Femur (tissue), 1 donor: ENCODE data around the gene PCDHAC2.

Experiments used
- DNase-seq: peaks from one replicate; pipeline ENCODE4 v3.0.0-alpha.2; 2017

Gene PCDHAC2

DNA sequence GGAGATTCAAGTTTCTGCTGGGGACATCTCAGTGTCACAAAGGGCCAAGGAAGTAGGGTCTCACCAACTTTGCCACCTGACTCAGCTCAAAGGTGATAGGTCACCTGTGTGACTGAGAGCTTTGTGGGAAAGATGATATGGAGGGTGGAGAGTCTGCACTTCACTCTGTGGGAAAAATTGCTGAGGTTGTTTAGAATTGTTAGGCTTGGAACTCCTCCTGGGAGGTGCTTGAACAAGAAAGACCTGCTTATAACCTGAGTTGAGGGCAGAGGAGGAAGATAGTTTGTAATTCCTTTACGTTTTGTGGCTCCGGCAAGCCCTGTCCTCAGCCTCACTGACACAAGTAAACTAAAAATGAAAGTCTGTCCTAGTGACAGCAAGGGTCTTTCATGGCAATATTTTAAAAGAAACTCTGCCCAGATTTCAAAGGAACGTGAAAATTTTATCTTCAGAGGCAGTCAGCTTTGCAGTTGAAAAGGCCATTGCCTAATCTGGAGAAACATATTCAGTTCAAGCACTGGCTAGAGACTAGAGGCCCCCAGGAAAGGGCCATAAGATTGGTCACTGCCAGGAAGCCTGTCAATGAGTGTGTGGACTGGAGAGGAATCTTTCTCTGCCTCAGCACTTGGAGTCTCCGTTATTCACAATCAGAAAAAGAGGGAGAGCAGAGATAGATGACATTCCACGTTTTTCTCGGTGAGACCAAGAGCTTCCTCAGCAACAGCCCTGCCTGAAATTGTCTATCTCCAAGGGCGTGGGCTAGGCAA lies 23.2 kb downstream of the PCDHAC2 start:
- no peak for DNase-seq

DNA sequence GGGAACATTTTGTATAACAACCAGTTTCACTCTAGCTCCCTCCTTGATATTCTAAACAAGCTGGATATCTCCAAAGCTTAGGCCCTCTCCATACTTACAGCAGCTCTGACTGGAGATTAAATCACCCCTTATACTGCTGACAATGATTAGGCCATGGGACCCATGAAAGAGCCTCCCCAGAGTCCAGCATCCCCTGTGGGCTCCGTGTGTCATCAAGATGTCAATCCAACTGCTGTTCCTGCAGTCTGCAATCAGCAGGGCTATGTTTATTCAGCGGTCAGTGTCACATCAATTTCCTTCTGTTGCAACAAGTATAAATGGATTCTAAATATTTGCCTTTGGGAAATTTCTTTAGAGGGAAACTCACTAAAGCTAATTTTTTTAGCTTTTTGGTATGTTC lies 26.6 kb downstream of the PCDHAC2 start:
- no peak for DNase-seq

DNA sequence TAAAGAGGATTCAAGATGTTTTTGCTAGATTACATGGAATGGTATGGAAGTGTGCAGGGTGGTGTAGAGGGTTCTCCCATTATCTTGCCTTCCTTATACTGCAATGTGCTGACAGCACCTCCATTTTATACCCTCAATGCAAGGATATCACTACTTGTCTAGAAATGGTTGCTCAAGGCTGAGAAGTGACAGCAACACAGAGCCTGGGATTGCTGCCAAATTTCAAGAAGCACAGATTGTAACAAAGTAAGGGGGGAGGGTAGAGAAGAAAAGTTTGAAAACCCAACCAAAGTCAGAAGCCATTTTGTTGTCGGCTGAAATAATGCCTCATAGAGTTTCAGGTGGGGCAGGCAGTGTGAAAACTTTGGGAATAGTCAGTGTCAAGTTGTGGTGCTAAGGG lies 29.8 kb downstream of the PCDHAC2 start:
- DNase-seq: no peak

DNA sequence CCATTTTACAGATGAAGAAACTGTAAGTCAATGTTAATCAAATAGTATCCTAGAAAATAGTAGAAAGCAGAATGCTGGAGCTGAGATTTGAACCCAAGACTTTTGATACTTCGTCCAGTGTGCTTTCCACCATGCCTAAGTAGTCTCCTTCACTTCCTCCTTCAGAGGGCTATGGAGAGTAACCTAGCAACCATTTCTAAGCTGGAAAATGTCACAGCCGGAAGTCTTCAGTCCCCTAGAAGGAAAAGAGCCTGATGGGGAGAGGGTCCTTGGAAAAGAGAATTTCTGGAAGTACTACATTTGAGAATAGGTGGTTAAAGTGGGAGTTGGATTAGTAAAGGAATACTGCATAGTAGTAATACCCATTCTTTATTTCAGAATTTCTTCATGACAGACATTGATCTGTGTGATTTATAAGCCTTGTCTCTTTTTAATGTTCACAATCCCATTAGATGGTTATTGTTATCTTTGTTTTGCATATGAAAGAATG lies 32.7 kb downstream of the PCDHAC2 start:
- DNase-seq: no peak

DNA sequence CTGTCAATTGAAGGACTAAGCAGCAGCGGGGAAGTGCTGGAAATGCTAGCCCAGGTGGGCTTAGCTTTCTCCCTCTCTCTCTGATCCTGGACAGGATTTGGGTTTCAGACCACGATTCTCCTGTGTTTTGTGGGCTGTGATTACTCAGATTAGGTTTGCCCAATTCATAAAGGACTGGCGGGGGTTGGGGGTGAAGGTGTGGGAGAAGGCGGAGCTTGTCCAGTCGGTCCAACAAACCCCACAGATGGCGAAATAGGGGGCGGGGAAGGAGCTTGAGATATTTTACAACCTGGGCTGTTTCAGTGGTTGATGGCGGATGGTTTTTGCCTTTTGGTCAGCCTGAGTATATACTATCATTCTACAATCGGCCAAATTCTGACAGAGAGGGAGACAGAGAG lies 35.2 kb downstream of the PCDHAC2 start:
- DNase-seq: no peak

DNA sequence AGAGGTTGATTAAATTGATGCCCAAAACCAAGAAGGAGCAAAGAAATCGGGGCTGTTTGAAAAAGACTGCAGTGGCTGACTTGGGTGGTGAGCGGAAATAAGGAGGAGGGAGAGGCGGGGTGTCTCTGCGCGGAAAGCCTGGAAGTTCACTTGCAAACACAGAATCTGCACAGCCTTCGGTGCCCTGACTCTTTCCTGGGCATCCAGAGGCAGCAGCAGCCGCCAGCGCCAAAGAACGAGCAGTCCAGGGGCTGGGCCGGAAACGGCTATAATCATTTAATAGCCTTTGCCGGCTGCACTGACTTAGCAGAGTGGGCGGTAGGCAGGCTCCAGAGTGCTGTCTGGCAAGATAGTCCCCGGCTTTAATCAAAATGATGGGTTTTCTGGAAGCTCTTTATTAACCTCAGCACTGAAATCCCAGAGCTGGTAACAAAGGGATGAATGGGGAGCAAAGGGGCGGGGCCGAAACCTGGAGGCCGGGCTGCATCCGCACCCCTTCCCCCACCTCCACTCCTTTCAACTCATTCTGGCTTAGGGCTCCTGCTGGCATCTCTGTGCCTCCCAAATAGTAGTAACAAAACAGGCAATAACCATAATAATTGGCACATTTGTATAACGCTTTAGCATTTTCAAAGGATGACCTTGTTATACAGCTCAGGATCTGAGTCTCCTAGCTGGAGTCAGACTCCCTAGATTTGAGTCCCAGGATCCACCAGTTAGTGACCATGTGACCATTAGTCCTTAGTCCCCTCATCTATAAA lies 35.7 kb downstream of the PCDHAC2 start:
- DNase-seq: peak; percentile 27

DNA sequence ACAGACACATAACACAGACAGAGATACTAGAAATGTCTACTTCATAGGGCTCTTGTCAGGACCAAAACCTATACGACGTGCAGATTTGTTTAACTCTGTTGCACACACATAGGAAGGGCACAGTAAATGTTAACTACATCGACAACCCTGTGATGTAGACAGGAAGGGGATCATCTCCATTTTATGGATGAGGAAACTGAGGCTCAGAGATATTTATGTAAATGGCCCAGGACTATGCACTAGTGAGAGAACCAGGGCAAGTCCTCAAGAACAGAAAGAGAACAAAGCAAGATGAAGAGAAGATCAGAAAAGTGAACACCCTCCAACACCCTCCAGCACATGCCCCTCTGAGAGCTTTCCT lies 36.3 kb downstream of the PCDHAC2 start:
- no peak for DNase-seq

DNA sequence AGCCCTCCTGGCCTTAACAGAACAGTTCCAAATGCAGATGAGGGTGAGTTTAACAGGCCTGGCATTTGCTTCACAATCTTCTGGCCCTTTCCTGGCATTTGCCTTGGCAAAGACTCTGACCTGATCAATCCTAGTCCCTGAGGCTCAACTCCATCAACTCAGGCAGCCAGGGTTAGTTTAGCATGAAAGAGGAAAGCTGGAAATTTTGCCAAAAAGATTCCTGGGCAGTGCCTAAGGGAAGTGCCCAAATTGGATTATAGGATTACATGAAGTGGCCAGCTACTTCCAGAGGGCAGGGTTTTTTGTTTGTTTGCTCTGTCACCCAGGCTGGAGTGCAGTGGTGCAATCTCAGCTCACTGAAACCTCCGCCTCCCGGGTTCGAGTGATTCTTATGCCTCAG lies 36.8 kb downstream of the PCDHAC2 start:
- no peak for DNase-seq

DNA sequence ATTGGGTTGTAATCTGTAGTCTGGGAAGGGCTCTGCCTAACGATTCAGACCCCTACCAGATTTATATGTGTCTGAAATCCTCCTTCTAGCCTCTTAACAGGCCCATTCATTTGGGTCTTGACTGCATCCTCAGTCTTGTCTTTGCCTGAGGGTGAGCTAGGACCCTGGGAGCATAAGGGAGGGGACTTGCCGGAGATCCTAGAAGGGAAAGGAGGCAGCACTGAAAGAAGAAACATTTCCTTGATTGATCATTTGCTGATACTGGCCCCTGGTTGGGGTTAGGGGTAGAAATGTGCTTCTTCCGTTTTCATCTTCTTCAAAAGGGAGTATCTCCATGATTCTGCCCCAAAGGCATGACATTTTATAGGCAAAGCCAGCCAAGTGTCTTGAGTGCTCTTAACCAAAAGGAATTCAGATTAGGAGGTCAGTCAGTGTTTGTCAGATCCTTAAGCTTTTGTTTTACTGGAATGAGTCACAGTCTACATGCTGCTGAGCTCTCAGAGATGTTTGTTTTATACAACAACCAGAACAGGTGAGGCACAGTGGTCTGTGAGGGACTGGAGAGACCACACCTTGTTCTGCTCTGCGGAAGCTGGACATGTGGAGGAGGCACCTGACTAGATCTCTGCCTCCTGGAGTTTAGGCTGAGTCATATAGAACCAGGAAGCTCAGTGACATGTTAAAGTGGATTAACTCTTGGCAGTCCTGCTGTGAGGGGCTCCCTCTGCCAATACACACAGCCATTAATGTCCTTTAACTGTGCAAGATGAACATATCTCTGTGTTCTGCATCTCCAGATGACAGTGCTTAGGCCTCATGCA lies 37.7 kb downstream of the PCDHAC2 start:
- DNase-seq: no peak

DNA sequence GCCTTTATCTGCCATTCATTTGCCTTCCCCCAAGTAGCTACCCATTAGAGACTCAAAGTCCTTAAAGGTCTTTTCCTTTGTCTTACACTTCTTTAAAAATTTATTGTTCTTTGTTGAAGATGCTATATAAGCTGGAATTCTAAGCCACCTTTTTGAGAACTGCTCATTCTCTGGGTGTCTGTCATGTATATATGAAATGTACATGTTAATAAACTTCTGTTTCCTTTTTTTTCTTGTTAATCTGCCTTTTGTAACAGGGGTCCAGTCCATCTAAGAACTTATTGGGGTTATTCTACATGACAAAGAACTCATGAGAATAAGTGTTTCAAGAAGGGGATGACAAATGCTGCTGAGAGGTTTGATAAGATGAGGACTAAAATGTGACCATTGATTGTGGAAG lies 41.5 kb downstream of the PCDHAC2 start:
- no peak for DNase-seq

DNA sequence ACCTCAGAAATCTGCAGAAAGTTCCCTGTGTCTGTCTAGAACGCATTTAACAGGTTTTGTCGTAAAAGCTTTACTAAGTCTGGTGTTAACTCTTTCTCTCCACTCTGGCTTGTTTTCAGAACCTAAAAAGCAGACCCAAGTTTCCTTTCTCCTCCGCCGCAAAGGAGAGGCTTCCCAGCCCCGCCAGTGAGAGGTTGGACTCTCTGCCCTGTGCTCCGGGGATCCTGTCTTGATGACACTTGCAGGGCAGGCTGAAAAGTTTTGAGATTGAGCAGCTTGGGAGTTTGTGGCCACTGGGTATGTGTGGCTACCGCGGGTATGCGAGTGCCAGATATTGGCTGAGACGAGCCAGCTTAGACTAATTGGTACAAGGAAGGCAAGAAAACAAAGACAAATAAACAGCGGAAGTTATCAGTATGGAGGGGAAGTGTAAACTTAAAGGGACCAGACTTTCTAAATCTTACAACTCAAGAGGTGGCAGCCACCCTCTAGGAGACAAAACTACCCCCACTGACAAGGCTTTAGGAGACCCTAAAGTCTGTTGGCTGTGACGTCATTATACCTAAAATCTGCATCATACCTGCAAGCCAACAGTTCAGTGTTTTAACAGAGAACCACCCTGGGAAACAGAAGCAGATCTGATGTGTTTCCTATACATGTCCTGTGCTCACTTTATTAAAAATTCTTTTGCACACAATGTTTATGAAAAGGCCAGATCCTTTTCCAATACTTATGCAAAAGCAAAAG lies 43.9 kb downstream of the PCDHAC2 start:
- no peak for DNase-seq

DNA sequence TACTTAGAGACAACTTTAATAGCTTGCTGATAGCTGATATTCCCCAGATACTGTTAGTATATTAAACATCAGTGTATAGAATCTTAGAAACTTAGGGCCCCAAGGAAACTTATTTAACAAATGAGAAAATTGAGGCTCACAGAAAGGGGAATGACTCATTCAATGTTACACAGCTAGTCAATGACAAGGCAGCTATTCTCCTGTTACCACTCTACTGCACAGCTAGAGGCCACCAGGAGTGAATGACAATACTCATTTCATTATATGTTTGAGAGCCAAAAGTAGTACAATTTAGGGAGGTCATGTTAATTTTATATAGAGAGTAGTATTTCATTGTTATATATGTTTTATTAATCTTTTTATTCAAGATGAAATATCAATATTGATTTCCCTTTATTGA lies 51.7 kb downstream of the PCDHAC2 start:
- DNase-seq: no peak
